Measurements from ENCODE around the gene CLDN6.

CLDN6 gene

GRCh38 chr16:2985893-2986355 lies 32.1 kb downstream of the CLDN6 start:
- no peak for DNase-seq

- DNase-seq, result no peak
Measured at GRCh38 chr16:2985462-2985861, 32.5 kb downstream of the CLDN6 start.

GRCh38 chr16:2983706-2984136 lies 34.3 kb downstream of the CLDN6 start:
- peak; percentile 81 for DNase-seq

- DNase-seq, result no peak
Measured at GRCh38 chr16:2982402-2982801, 35.6 kb downstream of the CLDN6 start.

- no peak for DNase-seq
Measured at GRCh38 chr16:2981899-2982250, 36.1 kb downstream of the CLDN6 start.

- DNase-seq, result no peak
Measured at GRCh38 chr16:2981177-2981898, 36.6 kb downstream of the CLDN6 start.

- peak; percentile 87 for DNase-seq
Measured at GRCh38 chr16:2980227-2981176, 37.5 kb downstream of the CLDN6 start, which contains the start of gene PKMYT1. Gene PKMYT1, minus strand, starts transcription at chr16:2980446. Its CDS starts 789 bp downstream, at chr16:2979657.

- no peak for DNase-seq
Measured at GRCh38 chr16:2979669-2980226, 38.2 kb downstream of the CLDN6 start.

GRCh38 chr16:2977440-2977839 lies 40.5 kb downstream of the CLDN6 start:
- DNase-seq, result no peak

GRCh38 chr16:2976673-2977072 lies 41.3 kb downstream of the CLDN6 start:
- DNase-seq, result no peak

- DNase-seq, result no peak
Measured at GRCh38 chr16:2976201-2976600, 41.8 kb downstream of the CLDN6 start.

GRCh38 chr16:2975161-2975795 lies 42.7 kb downstream of the CLDN6 start:
- no peak for DNase-seq

- DNase-seq, result no peak
Measured at GRCh38 chr16:2974319-2975056, 43.5 kb downstream of the CLDN6 start.

GRCh38 chr16:2973605-2974318 lies 44.2 kb downstream of the CLDN6 start:
- no peak for DNase-seq

GRCh38 chr16:2973093-2973492 lies 44.9 kb downstream of the CLDN6 start:
- DNase-seq, result no peak

- no peak for DNase-seq
Measured at GRCh38 chr16:2971985-2972784, 45.8 kb downstream of the CLDN6 start.

- no peak for DNase-seq
Measured at GRCh38 chr16:2971134-2971984, 46.6 kb downstream of the CLDN6 start.

- no peak for DNase-seq
Measured at GRCh38 chr16:2970563-2970962, 47.4 kb downstream of the CLDN6 start.

All from fibroblast of skin of scalp (primary cell).